ENCODE data around the gene C2CD2.

The C2CD2 gene

GRCh38 chr21:41989698-41990097 lies 35.9 kb upstream of the C2CD2 start:
- no peaks in the 10 kb centered on the region for H3K27me3 ChIP-seq (ENCODE audit: low read depth, low read length)
- peaks cover 29 to 33% of the 10 kb centered on the region in 2 donors for H3K36me3 ChIP-seq (ENCODE audit: control insufficient read depth in 1 of 2, insufficient read depth in 2 of 2, low read length in 2 of 2)
- no peak overlapping the region for H3K27ac ChIP-seq (ENCODE audit: low read length)
- H3K4me3 ChIP-seq (ENCODE audit: low read depth in 1 of 2, low read length in 2 of 2), result no peak overlapping the region
- H3K9me3 ChIP-seq (ENCODE audit: control insufficient read depth in 1 of 2, low read length in 2 of 2), result no peaks in the 10 kb centered on the region
- H3K4me1 ChIP-seq (ENCODE audit: control insufficient read depth in 1 of 2, insufficient read depth in 2 of 2, low read length in 2 of 2), result no peaks in the 10 kb centered on the region

GRCh38 chr21:41987310-41987709 lies 33.5 kb upstream of the C2CD2 start:
- Histone ChIP-seq H3K4me3 (ENCODE audit: low read depth in 1 of 2, low read length in 2 of 2) (no peak overlapping the region), H3K27me3 (ENCODE audit: low read depth, low read length) (no peaks in the 10 kb centered on the region), H3K4me1 (ENCODE audit: control insufficient read depth in 1 of 2, insufficient read depth in 2 of 2, low read length in 2 of 2) (no peaks in the 10 kb centered on the region), H3K27ac (ENCODE audit: low read length) (no peak overlapping the region), H3K9me3 (ENCODE audit: control insufficient read depth in 1 of 2, low read length in 2 of 2) (no peaks in the 10 kb centered on the region), H3K36me3 (ENCODE audit: control insufficient read depth in 1 of 2, insufficient read depth in 2 of 2, low read length in 2 of 2) (peaks cover 15 to 17% of the 10 kb centered on the region in 2 donors)

GRCh38 chr21:41985662-41986416 lies 32.0 kb upstream of the C2CD2 start:
- no peaks in the 10 kb centered on the region for H3K4me1 ChIP-seq (ENCODE audit: control insufficient read depth in 1 of 2, insufficient read depth in 2 of 2, low read length in 2 of 2)
- H3K27ac ChIP-seq (ENCODE audit: low read length), result no peak overlapping the region
- H3K9me3 ChIP-seq (ENCODE audit: control insufficient read depth in 1 of 2, low read length in 2 of 2), result no peaks in the 10 kb centered on the region
- H3K4me3 ChIP-seq (ENCODE audit: low read depth in 1 of 2, low read length in 2 of 2), result no peak overlapping the region
- H3K36me3 ChIP-seq (ENCODE audit: control insufficient read depth in 1 of 2, insufficient read depth in 2 of 2, low read length in 2 of 2), result peaks cover under 1 to 2% of the 10 kb centered on the region in 2 donors
- no peaks in the 10 kb centered on the region for H3K27me3 ChIP-seq (ENCODE audit: low read depth, low read length)

- no peaks in the 10 kb centered on the region for H3K27me3 ChIP-seq (ENCODE audit: low read depth, low read length)
- no peaks in the 10 kb centered on the region for H3K9me3 ChIP-seq (ENCODE audit: control insufficient read depth in 1 of 2, low read length in 2 of 2)
- no peak overlapping the region for H3K4me3 ChIP-seq (ENCODE audit: low read depth in 1 of 2, low read length in 2 of 2)
- H3K27ac ChIP-seq (ENCODE audit: low read length), result no peak overlapping the region
- no peaks in the 10 kb centered on the region for H3K4me1 ChIP-seq (ENCODE audit: control insufficient read depth in 1 of 2, insufficient read depth in 2 of 2, low read length in 2 of 2)
- H3K36me3 ChIP-seq (ENCODE audit: control insufficient read depth in 1 of 2, insufficient read depth in 2 of 2, low read length in 2 of 2), result no peaks in the 10 kb centered on the region
Measured at GRCh38 chr21:41983229-41983628, 29.4 kb upstream of the C2CD2 start.

- no peaks in the 10 kb centered on the region for H3K36me3 ChIP-seq (ENCODE audit: control insufficient read depth in 1 of 2, insufficient read depth in 2 of 2, low read length in 2 of 2)
- no peaks in the 10 kb centered on the region for H3K27me3 ChIP-seq (ENCODE audit: low read depth, low read length)
- H3K27ac ChIP-seq (ENCODE audit: low read length), result no peak overlapping the region
- no peaks in the 10 kb centered on the region for H3K9me3 ChIP-seq (ENCODE audit: control insufficient read depth in 1 of 2, low read length in 2 of 2)
- H3K4me3 ChIP-seq (ENCODE audit: low read depth in 1 of 2, low read length in 2 of 2), result no peak overlapping the region
- no peaks in the 10 kb centered on the region for H3K4me1 ChIP-seq (ENCODE audit: control insufficient read depth in 1 of 2, insufficient read depth in 2 of 2, low read length in 2 of 2)
Measured at GRCh38 chr21:41980561-41980960, 26.7 kb upstream of the C2CD2 start.

GRCh38 chr21:41979751-41980369 lies 26.0 kb upstream of the C2CD2 start:
- Histone ChIP-seq H3K36me3 (ENCODE audit: control insufficient read depth in 1 of 2, insufficient read depth in 2 of 2, low read length in 2 of 2) (no peaks in the 10 kb centered on the region), H3K4me3 (ENCODE audit: low read depth in 1 of 2, low read length in 2 of 2) (no peak overlapping the region), H3K27me3 (ENCODE audit: low read depth, low read length) (no peaks in the 10 kb centered on the region), H3K9me3 (ENCODE audit: control insufficient read depth in 1 of 2, low read length in 2 of 2) (no peaks in the 10 kb centered on the region), H3K27ac (ENCODE audit: low read length) (no peak overlapping the region), H3K4me1 (ENCODE audit: control insufficient read depth in 1 of 2, insufficient read depth in 2 of 2, low read length in 2 of 2) (no peaks in the 10 kb centered on the region)

GRCh38 chr21:41979335-41979734 lies 25.5 kb upstream of the C2CD2 start:
- Histone ChIP-seq H3K27me3 (ENCODE audit: low read depth, low read length) (no peaks in the 10 kb centered on the region), H3K27ac (ENCODE audit: low read length) (no peak overlapping the region), H3K4me1 (ENCODE audit: control insufficient read depth in 1 of 2, insufficient read depth in 2 of 2, low read length in 2 of 2) (no peaks in the 10 kb centered on the region), H3K36me3 (ENCODE audit: control insufficient read depth in 1 of 2, insufficient read depth in 2 of 2, low read length in 2 of 2) (no peaks in the 10 kb centered on the region), H3K9me3 (ENCODE audit: control insufficient read depth in 1 of 2, low read length in 2 of 2) (no peaks in the 10 kb centered on the region), H3K4me3 (ENCODE audit: low read depth in 1 of 2, low read length in 2 of 2) (no peak overlapping the region)

GRCh38 chr21:41977034-41977950 lies 23.5 kb upstream of the C2CD2 start:
- Histone ChIP-seq H3K4me1 (ENCODE audit: control insufficient read depth in 1 of 2, insufficient read depth in 2 of 2, low read length in 2 of 2) (no peaks in the 10 kb centered on the region), H3K36me3 (ENCODE audit: control insufficient read depth in 1 of 2, insufficient read depth in 2 of 2, low read length in 2 of 2) (no peaks in the 10 kb centered on the region), H3K9me3 (ENCODE audit: control insufficient read depth in 1 of 2, low read length in 2 of 2) (no peaks in the 10 kb centered on the region), H3K4me3 (ENCODE audit: low read depth in 1 of 2, low read length in 2 of 2) (no peak overlapping the region), H3K27me3 (ENCODE audit: low read depth, low read length) (no peaks in the 10 kb centered on the region), H3K27ac (ENCODE audit: low read length) (no peak overlapping the region)

- Histone ChIP-seq H3K4me3 (ENCODE audit: low read depth in 1 of 2, low read length in 2 of 2) (no peak overlapping the region), H3K4me1 (ENCODE audit: control insufficient read depth in 1 of 2, insufficient read depth in 2 of 2, low read length in 2 of 2) (no peaks in the 10 kb centered on the region), H3K27me3 (ENCODE audit: low read depth, low read length) (no peaks in the 10 kb centered on the region), H3K27ac (ENCODE audit: low read length) (no peak overlapping the region), H3K9me3 (ENCODE audit: control insufficient read depth in 1 of 2, low read length in 2 of 2) (no peaks in the 10 kb centered on the region), H3K36me3 (ENCODE audit: control insufficient read depth in 1 of 2, insufficient read depth in 2 of 2, low read length in 2 of 2) (no peaks in the 10 kb centered on the region)
Measured at GRCh38 chr21:41976611-41977010, 22.8 kb upstream of the C2CD2 start.

GRCh38 chr21:41975391-41976272 lies 21.8 kb upstream of the C2CD2 start:
- H3K4me1 ChIP-seq (ENCODE audit: control insufficient read depth in 1 of 2, insufficient read depth in 2 of 2, low read length in 2 of 2), result no peaks in the 10 kb centered on the region
- no peak overlapping the region for H3K27ac ChIP-seq (ENCODE audit: low read length)
- no peaks in the 10 kb centered on the region for H3K27me3 ChIP-seq (ENCODE audit: low read depth, low read length)
- H3K36me3 ChIP-seq (ENCODE audit: control insufficient read depth in 1 of 2, insufficient read depth in 2 of 2, low read length in 2 of 2), result no peaks in the 10 kb centered on the region
- H3K4me3 ChIP-seq (ENCODE audit: low read depth in 1 of 2, low read length in 2 of 2), result no peak overlapping the region
- no peaks in the 10 kb centered on the region for H3K9me3 ChIP-seq (ENCODE audit: control insufficient read depth in 1 of 2, low read length in 2 of 2)

- H3K4me3 ChIP-seq (ENCODE audit: low read depth in 1 of 2, low read length in 2 of 2), result no peak overlapping the region
- no peaks in the 10 kb centered on the region for H3K27me3 ChIP-seq (ENCODE audit: low read depth, low read length)
- no peak overlapping the region for H3K27ac ChIP-seq (ENCODE audit: low read length)
- H3K4me1 ChIP-seq (ENCODE audit: control insufficient read depth in 1 of 2, insufficient read depth in 2 of 2, low read length in 2 of 2), result no peaks in the 10 kb centered on the region
- H3K9me3 ChIP-seq (ENCODE audit: control insufficient read depth in 1 of 2, low read length in 2 of 2), result no peaks in the 10 kb centered on the region
- no peaks in the 10 kb centered on the region for H3K36me3 ChIP-seq (ENCODE audit: control insufficient read depth in 1 of 2, insufficient read depth in 2 of 2, low read length in 2 of 2)
Measured at GRCh38 chr21:41974752-41975053, 20.9 kb upstream of the C2CD2 start.

Measured in muscle layer of duodenum (tissue), 2 donors.